ENCODE data around the gene DCAKD. TPM values are rescaled to one million over a fixed set of nuclear protein-coding genes. Genes with fewer than 3 reads are reported as not detected.
A peak's percentile ranks its signal among the peaks of the same experiment; 100 is the strongest.

Gene DCAKD
- total and polyA plus RNA-seq, 10 of the 15 experiments (the other 5 are each of a cell fraction or from before 2014, with no cell fraction given), result 11.6 to 62.7 (median 38.3) TPM

GRCh38 chr17:45060797-45061605, 9.6 kb upstream of the DCAKD start, which contains the start of gene NMT1 (continued):
- TF ChIP-seq FOS (IDR thresholded peaks at IDR 0.05; ENCODE audit: borderline replicate concordance, extremely low read depth, insufficient read length) (peak; percentile 87), KDM1A (IDR thresholded peaks at IDR 0.05; ENCODE audit: borderline replicate concordance) (no peak), STAT1 (conservative IDR thresholded peaks at IDR 0.05) (no peak; the same call in 1 of the 2 replicates), RCOR1 (conservative IDR thresholded peaks at IDR 0.05; ENCODE audit: low read depth, low read length) (no peak), SIX5 (IDR thresholded peaks at IDR 0.05; ENCODE audit: low read depth, low read length, severe bottlenecking) (peak; percentile 94), NR2F1 (conservative IDR thresholded peaks at IDR 0.05) (peak; percentile 55; the same call in 1 of the 2 replicates), NFYB (IDR thresholded peaks at IDR 0.05; ENCODE audit: insufficient read depth, low read depth, low read length) (peak; percentile 99), NFYA (IDR thresholded peaks at IDR 0.05; ENCODE audit: borderline replicate concordance, low read depth, low read length) (peak; percentile 60; the same call in 1 of the 2 replicates), SMAD5 (IDR thresholded peaks at IDR 0.05; ENCODE audit: low read depth) (peak; percentile 81; the same call in 1 of the 2 replicates), SP1 (IDR thresholded peaks at IDR 0.05; ENCODE audit: low read depth, low read length) (peak; percentile 91), ZNF217 (IDR thresholded peaks at IDR 0.05) (no peak), SMAD1 (IDR thresholded peaks at IDR 0.05; ENCODE audit: low read depth, partially characterized antibody) (peak; percentile 38), ATF3 (IDR thresholded peaks at IDR 0.05; ENCODE audit: borderline replicate concordance, extremely low read depth, low read depth, low read length) (peak; percentile 43; the same call in 1 of the 2 replicates), ASH2L (IDR thresholded peaks at IDR 0.05; ENCODE audit: borderline replicate concordance, low read depth) (peak; percentile 84; the same call in 1 of the 2 replicates), BACH1 (IDR thresholded peaks at IDR 0.05; ENCODE audit: borderline replicate concordance) (no peak; the same call in 1 of the 2 replicates), POLR2AphosphoS2 (IDR thresholded peaks at IDR 0.05; ENCODE audit: low read depth, low read length) (peak; percentile 33; the same call in 1 of the 2 replicates), POLR2A (IDR thresholded peaks at IDR 0.05; ENCODE audit: low read depth, low read length) (peak; percentile 98), POU2F2 (IDR thresholded peaks at IDR 0.05; ENCODE audit: borderline replicate concordance, low read depth, low read length) (peak; percentile 45; the same call in 1 of the 3 replicates), IRF5 (IDR thresholded peaks at IDR 0.05; ENCODE audit: borderline replicate concordance) (0 out of 2 replicates have a peak, but pooled peaks have one; percentile 26), BHLHE40 (IDR thresholded peaks at IDR 0.05; ENCODE audit: borderline replicate concordance in 1 of 2, low read depth in 2 of 2, low read length in 1 of 2) (peak in 1 of 2 experiments; percentile 19; a peak in 1 of 4 replicates)
